ENCODE measurements around the gene AOPEP.

The AOPEP gene

DNA sequence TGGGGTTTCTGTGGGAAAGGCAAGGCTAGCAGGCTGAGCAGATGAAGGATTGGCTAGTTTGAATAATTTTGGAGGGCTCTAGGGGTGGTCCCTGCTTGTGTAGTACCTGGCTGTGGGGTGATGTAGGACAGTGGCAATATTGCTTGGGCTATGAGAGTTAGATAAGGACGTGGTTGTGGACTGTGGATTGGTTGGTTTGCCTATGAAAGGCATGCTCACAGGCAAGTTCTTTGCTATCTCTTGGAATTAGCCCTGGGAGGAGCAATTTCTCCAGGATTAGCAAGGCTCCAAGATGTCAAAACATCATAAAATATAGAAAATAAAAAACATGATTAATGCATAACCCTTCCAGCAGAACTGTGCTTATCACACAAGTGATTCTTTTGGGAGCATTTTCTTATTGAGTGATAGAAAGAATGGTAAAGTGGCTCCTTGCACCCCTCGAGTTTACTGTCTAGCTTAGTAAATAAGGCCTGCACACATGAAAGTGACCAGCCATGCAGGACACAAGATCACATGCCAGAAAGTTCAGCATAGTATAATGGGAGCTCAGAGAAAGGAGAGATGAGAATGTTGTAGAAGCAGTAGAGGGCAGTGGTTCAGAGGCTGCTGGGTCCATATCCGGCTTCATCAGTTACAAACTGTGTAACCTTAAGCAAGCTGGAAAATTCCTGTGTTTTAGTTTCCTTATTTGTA, 13.8 kb downstream of the AOPEP start:
- H3K27ac ChIP-seq = no peak overlapping the region
- DNase-seq (ENCODE audit: low spot score) = no peak
- CTCF ChIA-PET = interaction anchor here (0.6 to 0.9 kb wide), 2 partner anchors 10 to 11 kb away, joined by 4 to 6 read pairs; no protein-coding TSS in a partner anchor
- POLR2A ChIA-PET (ENCODE audit: low non-redundant PET) = no interaction called here
- TF ChIP-seq, protein P1, sequence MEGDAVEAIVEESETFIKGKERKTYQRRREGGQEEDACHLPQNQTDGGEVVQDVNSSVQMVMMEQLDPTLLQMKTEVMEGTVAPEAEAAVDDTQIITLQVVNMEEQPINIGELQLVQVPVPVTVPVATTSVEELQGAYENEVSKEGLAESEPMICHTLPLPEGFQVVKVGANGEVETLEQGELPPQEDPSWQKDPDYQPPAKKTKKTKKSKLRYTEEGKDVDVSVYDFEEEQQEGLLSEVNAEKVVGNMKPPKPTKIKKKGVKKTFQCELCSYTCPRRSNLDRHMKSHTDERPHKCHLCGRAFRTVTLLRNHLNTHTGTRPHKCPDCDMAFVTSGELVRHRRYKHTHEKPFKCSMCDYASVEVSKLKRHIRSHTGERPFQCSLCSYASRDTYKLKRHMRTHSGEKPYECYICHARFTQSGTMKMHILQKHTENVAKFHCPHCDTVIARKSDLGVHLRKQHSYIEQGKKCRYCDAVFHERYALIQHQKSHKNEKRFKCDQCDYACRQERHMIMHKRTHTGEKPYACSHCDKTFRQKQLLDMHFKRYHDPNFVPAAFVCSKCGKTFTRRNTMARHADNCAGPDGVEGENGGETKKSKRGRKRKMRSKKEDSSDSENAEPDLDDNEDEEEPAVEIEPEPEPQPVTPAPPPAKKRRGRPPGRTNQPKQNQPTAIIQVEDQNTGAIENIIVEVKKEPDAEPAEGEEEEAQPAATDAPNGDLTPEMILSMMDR (conservative IDR thresholded peaks at IDR 0.05; ENCODE audit: low read depth) = no peak

DNA sequence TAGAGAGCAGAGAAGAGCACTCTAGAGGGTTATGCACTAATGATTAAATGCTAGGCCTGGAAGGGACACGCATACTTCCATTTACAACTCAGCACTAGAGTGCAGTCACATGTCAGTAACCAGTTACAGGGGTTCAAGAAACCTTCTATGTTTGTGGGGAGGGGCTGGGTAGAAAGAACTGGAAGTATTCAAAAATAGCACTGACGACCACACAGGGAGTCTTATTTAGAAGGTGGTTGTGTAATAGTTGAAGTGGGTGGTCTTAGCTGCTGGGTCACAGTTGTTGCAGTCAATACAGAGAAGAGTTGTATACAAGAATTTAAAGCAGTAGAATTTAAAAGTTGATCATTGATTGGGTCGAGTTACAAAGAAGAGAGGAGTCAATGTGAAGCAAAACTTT, 15.4 kb downstream of the AOPEP start:
- CTCF ChIA-PET = no interaction called here
- no peak overlapping the region for H3K27ac ChIP-seq
- TF ChIP-seq, protein P1 (conservative IDR thresholded peaks at IDR 0.05; ENCODE audit: low read depth) = no peak
- no peak for DNase-seq (ENCODE audit: low spot score)
- POLR2A ChIA-PET (ENCODE audit: low non-redundant PET) = no interaction called here

DNA sequence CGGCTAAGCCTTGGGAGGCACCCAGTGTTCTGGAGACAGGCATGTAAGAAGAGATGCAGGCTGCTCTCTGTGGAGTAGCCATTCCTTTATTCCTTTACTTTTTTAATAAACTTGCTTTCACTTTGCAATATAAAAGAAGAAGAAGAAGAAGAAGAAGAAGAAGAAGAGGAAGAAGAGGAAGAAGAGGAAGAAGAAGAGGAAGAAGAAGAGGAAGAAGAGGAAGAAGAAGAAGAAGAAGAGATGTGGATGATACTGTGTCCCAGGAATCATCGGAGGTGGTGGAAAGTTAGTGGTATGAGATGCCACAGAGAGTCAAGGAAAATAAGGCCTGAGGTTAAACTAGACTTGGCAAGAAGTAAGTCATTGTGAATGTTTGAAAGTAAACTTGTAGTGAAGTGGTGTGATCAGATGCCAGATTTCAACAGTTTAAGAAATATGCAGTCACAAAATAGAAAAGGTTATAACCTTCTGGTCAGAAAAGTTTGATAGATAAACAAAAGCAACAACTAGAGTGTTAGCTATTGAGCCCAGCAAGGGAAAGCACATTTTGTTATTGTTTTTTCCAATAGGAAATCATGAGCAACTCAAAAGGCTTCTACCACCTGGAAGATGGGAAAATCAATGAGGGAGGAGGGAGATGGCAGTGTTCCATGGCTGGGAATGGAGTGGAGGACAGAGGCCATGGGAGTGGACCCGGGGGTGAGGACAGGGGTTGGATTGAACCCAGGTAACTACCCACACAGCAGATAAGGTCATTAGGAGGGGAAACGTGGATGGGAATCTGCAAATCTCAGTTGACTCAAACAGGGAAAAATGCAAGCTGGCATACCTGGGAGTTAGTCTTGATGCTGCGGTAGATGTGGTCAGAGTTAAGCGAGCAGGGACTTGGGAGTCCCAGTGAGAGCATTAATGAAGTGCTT, 16.8 kb downstream of the AOPEP start:
- no peak overlapping the region for H3K27ac ChIP-seq
- TF ChIP-seq, protein P1 (conservative IDR thresholded peaks at IDR 0.05; ENCODE audit: low read depth) = no peak
- ChIA-PET CTCF (no interaction called here), POLR2A (ENCODE audit: low non-redundant PET) (no interaction called here)
- no peak for DNase-seq (ENCODE audit: low spot score)

DNA sequence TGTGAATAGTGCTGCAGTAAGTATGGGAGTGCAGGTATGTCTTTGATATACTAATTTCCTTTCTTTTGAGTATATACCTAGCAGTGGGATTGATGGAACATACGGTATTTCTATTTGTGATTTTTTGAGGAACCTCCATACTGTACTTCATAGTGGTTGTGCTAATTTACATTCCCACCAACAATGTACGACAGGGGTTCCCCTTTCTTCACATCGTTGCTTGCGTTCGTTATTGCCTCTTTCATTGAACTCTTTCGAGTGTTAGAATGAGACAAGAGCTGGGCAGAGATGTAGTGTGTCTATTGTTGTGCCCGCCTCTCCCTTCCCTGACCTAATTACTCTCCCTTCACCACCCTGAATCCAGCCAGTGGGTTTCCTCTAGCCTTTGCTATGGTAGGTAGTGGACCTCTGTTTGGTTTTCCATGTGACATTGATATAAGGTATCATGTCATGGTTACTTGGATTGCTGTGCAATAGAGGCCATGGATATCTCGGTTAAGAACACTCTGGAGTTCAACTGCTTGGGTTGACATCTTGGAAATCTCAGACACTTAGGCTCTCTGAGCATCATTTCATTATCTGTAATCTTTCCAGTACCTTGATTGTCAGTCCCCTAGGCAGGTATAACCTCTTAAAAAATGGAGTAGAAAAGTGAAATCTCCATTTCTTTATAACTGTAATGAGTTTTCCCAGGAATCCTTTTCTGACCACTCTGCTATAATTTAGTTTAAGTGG, 19.5 kb downstream of the AOPEP start:
- ChIA-PET CTCF (interaction anchor here (0.7 kb wide), 1 partner anchor 188 kb away, joined by 3 read pairs; no protein-coding TSS in a partner anchor), POLR2A (ENCODE audit: low non-redundant PET) (no interaction called here)
- H3K27ac ChIP-seq = no peak overlapping the region
- TF ChIP-seq, protein P1 (conservative IDR thresholded peaks at IDR 0.05; ENCODE audit: low read depth) = no peak
- no peak for DNase-seq (ENCODE audit: low spot score)

DNA sequence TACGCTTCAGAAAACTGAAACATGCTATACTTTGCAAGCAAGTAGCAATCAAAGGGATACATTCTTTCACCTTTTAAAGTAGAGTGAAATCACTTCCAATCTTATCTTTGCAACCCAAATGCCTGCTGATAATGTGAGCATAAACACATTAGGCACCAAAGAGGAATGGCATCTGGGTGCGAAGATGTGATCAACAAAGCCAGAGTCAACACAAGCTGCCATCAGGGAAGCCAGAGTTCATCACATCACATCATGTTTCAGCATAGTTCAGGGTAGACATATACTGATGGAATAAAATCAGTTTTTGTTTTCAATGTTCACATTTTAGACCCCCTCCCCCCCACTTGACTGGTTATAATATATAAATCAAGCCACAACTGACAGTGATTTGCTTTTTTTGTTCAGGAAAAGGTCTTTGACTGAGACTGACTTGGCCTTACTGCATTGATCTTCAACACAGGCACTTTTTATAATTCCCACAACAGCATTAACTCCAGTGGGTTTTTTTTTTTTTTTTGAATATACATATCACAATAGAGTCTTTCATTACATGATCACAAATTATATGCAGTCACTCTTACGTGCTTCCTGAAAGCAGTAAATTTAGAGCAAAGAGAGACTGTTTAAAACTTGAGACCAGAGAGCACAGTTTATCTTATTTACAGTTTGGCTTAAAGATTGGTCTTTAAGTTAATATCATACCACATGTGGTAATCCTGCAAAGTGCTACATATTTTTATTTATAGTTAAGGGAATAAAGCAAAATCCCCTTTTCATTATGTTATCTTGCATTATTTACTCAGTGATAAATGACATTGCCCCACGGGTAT, 20.3 kb downstream of the AOPEP start:
- ChIA-PET POLR2A (ENCODE audit: low non-redundant PET) (no interaction called here), CTCF (interaction anchor here (0.6 kb wide), 1 partner anchor 66 kb away, joined by 3 read pairs; no protein-coding TSS in a partner anchor)
- no peak for DNase-seq (ENCODE audit: low spot score)
- TF ChIP-seq, protein P1 (conservative IDR thresholded peaks at IDR 0.05; ENCODE audit: low read depth) = no peak
- H3K27ac ChIP-seq = no peak overlapping the region
